Measurements from ENCODE around the gene ABCC2. TPM values are rescaled to one million over a fixed set of nuclear protein-coding genes. Genes with fewer than 3 reads are reported as not detected.
"Not testable (repeated sequence)": the region's sequence is repeated elsewhere in the genome, so short reads cannot be mapped to it uniquely, and the experiment has no call there.

The ABCC2 gene
- 10 to 100 TPM in 1 of 3 donors, 1 to 10 TPM in 2; 6.9 to 11.1 (median 9.8) TPM for polyA plus RNA-seq (ENCODE audit: insufficient read length in 3 of 3)

DNA sequence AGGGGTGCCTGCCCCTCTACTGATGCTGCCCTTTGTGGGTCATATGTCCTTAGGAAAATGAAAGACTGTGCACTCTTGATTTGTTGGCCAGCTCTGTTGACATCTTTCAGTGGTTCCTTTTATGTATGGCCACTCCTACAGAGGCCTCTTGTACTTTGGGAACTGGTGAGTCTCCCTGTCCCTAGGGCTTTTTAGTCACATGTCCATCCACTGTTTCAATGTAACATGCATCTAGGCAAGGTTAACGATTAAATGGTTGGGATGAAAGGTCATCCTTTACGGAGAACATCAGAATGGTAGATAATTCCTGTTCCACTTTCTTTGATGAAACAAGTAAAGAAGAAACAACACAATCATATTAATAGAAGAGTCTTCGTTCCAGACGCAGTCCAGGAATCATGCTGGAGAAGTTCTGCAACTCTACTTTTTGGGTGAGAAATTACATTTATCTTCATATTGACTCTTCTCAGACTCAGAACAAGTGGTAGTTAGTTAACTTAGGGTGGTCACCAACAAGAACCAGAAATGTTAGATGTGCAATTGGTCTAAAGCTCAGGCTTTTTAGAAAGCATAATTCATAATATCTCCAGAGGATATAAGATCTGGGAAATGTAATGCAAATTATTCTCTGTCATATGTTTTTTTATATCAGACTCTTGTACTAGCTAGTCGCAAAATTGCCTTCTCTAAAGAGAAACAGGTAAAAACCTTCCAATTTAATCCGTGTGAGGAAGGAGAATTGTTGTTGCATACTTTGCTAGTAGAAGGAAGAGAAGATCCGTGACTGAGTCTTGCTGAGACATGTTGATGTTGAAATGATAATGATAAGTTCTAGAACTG lies at the start of gene ABCC2:
Gene ABCC2 (plus strand): TSS at position 194 of the 840 bp plus-strand sequence. CDS start 205 bp downstream, at position 399.
- no peak for DNase-seq (ENCODE audit: low read depth in 3 of 3, low spot score in 2 of 3)

DNA sequence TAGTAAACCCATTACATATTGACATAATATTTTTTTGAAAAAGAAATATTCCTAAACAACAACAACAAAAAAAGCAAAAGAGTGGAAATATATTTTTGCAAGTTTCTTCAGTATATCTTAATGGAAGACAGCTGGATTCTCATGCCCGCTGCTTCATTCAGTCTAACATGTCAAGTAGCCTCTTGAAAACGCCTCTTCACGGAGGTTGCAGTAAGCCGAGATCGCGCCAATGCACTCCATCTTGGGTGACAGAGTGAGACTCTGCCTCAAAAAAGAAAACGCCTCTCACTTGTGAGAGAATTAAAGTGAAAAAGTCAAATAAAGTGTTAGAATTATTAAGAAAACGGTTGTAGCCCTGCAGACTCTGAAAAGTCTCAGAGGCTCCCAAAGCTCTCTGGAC lies 49.1 kb upstream of the ABCC2 start:
- DNase-seq (ENCODE audit: low read depth in 3 of 3, low spot score in 2 of 3): no peak

DNA sequence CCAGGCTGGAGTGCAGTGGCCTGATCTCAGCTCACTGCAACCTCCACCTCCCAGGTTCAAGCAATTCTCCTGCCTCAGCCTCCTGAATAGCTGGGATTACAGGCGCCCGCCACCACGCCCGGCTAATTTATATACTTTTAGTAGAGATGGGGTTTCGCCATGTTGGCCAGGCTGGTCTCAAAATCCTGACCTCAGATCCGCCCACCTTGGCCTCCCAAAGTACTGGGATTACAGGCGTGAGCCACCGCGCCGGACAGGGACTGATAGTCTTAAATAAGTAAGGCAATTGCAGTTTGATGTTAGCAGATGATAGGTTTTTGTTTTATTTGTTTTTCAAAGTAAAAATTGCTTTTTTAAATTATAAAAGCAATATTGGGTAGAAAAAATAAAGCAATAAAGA lies 48.3 kb upstream of the ABCC2 start:
- DNase-seq (ENCODE audit: low read depth in 3 of 3, low spot score in 2 of 3): not testable (repeated sequence)

DNA sequence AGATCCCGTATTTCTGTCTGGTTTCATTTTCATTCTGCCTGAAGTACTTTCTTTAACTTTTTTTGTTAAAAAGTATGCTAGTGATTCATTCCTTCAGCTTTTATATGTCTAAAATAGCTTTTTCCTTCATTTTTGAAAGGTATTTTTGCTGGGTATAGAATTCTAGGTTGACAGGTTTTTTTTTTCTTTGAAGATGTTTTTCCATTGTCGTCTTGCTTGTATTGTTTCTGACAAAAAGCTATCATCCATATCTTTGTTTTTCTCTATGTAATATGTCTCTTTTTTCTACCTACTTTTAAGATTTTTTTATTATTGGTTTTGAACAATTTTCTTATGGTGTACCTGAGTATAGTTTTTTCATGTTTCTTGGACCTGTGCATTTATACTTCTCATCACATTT lies 42.2 kb upstream of the ABCC2 start:
- no peak for DNase-seq (ENCODE audit: low read depth in 3 of 3, low spot score in 2 of 3)

DNA sequence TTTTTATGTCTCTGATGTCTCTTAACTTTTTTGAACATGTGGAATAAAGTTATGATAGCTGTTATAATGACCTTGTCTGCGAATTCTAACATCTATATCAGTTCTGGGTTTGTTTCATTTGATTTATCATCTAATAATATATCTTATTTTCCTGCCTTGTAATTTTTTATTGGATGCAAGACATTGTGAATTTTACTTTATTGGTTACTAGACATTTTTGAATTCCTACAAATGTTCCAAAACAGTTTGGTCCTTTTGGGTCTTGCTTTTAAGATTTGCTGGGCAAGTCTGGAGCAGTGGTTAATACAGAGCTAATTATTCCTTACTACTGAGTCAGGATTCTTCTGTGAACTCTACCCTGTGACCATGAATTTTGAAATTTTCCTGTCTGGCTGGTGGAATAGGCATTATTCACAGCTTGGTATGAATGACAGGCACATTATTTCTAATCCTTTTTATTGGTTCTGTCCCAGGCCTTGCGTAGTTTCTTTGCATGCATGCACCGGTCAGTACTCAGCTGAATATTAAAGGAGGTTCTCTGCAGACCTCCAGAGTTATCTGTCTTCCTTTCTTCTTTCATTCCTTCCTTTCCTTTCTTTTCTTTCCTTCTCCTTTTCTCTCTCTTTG lies 41.4 kb upstream of the ABCC2 start:
- DNase-seq (ENCODE audit: low read depth in 3 of 3, low spot score in 2 of 3): no peak

DNA sequence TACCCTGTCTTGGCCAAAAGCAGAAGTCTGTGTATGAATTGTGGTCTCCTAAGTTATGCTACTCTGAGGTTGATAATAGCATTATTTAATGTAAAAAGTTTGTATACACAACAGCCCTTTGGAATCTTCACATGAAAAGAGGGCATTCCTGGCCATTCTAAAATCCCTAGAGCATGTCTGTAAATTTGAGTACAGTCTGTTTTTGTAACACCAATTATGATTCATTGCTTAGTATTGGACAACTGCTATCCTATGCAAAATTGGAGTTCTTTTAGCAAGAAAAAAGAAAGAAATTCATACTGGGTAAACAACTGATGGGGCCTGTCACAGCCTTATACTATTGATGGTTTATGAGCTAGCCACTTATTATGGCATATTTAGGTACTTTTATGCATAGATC lies 40.2 kb upstream of the ABCC2 start:
- DNase-seq (ENCODE audit: low read depth in 3 of 3, low spot score in 2 of 3): no peak

DNA sequence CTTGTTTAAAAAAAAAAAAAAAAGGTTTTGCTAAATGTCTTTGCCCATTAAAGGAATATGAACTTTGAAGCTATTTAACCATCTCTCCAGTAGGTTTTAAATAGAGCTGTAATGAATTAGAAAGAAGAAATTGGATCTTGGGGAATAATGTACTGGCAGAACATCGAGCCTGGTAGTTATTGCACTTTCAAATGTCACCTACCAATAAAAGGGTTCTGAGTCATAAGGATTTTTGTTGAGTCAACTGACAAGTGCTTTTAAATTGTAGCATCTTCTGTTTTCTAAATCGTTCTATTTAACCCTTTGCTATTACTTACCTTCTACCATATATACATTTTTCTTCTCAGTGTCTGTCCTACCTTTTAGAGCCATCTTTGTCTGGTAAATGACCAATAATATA lies 39.7 kb upstream of the ABCC2 start:
- DNase-seq (ENCODE audit: low read depth in 3 of 3, low spot score in 2 of 3): no peak

DNA sequence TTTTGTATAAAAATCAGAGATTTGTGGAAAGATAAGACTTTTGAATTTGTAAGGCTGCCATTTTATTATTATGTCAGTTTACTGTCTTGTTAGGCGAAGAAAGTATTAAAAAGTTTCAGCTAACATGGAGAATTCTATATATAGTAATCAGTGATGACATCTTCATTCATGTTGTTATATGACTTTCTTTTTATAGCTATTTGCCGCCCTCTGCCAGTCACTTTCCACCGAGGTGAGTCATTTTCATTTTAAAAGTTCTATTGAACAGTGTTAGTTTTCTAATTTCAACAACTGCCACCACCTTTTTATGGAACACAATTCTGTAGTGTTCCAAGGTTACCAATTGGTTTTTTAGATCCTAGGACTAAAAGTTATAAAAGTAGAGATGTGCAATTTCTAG lies 38.6 kb upstream of the ABCC2 start:
- no peak for DNase-seq (ENCODE audit: low read depth in 3 of 3, low spot score in 2 of 3)

DNA sequence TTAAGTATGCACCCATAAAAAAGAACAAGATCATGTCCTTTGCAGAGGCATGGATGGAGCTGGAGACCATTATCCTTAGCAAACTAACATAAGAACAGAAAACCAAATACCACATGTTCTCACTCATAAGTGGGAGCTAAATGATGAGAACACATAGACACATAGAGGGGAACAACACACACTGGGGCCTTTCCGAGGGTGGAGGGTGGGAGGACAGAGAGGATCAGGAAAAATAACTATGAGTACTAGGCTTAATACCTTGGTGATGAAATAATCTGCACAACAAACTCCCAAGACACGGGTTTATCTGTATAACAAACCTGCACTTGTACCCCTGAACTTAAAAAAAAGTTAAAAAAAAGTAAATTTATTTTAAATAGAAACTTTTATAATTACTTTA lies 36.3 kb upstream of the ABCC2 start:
- DNase-seq (ENCODE audit: low read depth in 3 of 3, low spot score in 2 of 3): not testable (repeated sequence)

DNA sequence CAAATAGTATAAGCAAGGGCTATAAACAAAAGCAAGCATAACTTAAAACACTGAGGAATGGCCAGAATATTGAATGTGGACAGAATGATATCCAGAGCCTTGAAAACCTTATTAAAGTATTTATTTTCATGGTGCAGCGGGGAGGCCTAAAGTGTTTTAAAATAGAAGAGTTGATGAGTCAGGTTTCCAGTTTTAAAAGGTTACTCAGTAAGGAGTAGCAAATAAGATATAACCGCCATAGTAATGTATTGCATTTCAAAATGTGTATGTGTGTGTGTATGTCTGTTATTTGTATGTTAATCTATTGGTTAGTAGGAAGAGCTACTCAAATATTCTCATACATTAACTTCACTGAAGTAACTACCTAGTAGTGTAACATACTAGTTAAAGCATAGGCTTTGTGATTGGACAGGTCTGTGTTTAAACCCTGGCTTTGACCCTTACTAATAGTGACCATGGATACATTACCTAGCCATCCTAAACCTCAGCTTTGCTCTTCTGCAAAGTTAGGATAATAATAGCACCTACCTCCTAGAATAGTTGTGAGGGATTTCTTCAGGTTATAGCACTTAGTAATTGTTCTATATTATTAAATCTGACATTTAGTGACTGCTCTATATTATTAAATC lies 33.5 kb upstream of the ABCC2 start:
- no peak for DNase-seq (ENCODE audit: low read depth in 3 of 3, low spot score in 2 of 3)

DNA sequence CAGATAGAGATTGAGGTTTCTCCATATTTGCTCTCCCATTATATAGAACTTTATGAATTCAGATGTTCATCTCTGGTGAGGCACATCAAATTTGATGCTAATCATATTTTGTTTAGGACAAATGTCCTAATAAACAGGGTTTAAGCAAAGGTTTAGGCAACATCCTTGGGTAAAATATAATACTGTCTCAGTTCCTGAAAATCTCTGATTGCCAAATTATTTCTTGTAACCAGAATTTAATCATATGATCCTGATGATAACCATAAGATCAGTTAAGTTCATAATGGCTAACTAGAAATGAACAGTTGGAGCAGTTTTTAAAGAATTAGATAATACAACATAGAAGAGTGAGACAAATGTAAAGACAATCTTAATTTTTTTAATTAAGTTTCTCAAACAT lies 31.8 kb upstream of the ABCC2 start:
- DNase-seq (ENCODE audit: low read depth in 3 of 3, low spot score in 2 of 3): no peak

DNA sequence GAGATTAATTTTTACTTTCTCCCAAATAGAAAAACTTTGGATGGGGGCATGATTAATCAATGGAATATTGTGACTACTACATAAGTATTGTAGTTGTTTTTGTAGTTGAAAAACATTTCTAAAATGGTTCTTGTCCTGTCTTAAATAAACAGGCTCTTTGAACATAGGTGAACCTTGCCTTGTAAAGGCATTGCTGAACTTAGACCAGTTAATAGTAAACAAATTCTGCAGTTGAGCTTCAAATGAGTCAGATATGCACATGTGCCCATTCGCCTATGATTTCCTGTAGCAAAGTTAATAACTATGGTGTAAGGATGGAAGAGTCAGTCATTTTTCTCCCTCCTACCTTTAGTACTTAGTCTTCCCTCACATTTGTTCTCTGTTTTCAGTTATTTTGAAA lies 27.8 kb upstream of the ABCC2 start:
- DNase-seq (ENCODE audit: low read depth in 3 of 3, low spot score in 2 of 3): no peak

DNA sequence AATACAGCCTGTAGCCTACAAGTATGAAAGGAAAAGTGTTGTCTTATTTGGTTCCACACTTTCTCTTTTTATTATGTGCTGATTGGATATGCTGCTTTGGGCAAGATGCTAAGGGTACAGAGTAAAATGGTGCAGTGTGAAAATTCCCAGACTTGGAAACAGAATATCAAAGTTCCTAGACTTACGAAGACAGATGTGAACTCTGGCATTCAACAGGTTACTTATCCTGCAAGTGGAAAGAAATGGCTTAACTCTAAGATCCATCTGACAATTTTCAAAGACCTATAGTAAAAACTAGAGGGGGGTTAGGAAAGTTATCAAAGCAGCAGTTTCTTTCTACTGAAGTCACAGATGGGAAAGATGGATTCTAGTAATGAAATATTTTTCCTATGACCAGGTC lies 26.3 kb upstream of the ABCC2 start:
- DNase-seq (ENCODE audit: low read depth in 3 of 3, low spot score in 2 of 3): no peak

DNA sequence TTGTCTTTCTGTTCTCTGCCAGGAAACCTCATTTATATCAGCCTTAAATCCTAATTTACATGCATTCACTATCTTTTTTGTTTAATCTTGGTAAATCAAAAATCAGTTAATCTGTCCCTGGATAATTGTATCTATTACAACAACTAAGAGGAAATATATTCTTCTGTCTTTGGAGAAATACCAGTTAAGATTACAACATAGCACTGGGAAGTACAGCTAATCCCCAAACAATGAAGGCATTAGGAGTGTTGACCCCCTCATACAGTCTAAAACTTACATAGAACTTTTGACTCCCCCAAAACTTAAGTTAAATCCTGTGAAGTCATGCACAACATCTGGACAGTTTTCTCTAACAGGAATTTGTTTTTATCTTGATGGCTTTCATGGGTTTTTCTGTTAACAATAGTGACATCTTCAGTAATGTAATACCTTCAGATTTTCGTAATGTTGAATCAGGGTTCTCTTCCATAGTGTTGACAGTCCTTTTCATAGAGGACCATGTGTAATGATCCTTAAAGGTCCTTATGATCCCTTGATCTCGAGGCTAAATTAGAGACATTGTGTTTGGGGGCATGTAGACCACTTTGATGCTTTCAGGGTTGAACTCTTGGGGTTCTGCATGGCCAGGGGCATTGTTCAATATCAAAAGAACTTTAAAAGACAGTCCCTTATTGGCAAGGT lies 24.1 kb upstream of the ABCC2 start:
- no peak for DNase-seq (ENCODE audit: low read depth in 3 of 3, low spot score in 2 of 3)

DNA sequence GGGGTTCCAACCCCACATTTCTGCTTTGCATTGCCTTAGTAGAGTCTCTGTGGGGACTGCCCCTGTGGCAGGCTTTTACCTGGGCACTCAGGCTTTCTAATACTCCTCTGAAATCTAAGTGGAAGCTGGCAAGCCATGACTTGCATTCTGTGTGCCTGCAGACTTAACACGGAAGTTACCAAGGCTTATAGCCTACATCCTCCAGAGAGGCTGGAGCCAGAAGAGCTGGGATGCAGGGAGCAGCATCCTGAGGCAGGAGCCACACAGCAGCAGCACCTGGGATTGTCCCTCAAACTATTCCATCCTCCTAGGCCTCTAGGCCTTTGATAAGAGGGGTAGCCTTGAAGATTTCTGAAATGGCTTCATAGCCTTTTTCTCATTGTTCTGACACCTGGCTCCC lies 22.1 kb upstream of the ABCC2 start:
- DNase-seq (ENCODE audit: low read depth in 3 of 3, low spot score in 2 of 3): no peak

DNA sequence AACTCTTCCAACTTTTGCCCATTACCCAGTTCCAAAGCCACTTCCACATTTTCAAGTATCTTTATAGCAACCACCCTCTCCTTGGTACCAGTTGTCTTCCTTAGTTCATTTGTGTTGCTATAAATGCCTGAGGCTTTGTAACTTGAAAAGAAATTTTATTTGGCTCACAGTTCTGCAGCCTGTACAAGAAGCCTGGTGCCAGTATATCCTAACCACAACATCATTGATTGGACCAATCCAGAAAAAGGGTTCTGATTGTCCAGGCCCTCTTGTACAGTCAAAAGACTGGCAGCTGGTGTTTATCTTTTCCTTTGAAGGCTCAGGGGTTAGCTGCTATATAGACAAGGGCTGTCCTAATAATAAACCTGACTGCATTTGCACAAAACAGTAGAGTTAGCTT lies 21.1 kb upstream of the ABCC2 start:
- no peak for DNase-seq (ENCODE audit: low read depth in 3 of 3, low spot score in 2 of 3)

DNA sequence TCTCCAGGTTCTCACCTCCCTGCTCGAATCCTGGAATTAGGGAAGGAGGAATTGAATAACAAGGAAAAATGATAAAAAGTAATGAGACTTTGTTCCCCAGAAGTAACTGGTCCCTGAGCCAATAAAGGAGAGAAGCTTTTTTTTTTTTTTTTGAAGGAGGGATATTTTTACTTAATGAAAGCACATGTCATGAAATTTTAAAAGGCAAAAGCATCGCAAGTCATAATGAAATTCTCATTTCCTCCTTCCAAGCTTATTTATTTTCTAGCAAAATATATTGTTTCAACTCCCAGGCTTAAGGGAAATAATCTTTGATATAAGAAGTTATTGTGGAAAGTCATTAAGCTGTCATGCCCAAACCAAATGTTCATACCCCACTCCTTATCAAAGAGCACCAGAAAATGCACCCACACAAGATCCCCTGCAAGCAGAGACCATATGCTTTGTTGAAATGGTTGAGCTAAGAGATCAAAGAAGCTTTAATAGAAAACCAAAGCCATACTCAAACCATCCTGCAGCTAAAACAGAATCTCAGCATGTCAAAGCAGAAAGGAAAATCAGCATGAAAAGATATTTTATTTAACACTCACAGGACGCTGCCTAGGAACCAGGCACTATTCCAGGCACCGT lies 16.7 kb upstream of the ABCC2 start:
- DNase-seq (ENCODE audit: low read depth in 3 of 3, low spot score in 2 of 3): no peak

DNA sequence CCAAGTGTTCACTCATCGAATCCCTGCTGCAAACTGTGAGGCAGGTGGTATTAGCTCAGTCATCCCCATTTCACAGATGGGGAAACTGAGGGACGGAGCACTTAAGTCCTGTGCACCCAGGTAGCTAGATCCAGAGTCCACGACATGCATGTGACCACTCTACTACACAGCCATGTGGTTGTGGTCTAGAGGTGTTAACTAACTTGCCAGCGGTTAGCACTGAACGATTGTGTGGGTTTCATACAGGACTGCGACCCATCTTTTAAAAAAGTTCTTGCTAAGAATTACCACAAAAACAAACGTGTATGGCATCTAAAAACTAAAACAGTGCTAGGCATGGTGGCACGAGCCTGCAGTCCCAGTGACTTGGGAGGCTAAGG lies 16.1 kb upstream of the ABCC2 start:
- DNase-seq (ENCODE audit: low read depth in 3 of 3, low spot score in 2 of 3): no peak

DNA sequence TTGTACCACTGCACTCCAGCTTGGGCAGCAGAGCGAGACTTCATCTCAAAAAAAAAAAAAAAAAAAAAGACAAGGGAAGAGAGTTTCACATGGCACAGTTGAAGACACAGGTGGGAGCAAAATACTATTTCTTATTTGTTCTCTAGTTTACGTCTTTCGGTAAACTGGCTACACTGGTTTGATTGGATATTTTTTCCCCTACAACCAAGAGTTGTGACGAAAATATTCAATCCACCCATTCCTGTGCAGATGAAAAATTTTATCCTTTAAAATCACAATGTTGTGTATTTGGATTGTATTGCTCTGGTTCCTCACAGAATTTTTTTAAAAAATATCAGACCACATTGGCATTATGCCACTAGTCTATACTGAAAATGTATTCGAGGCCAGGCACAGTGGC lies 14.5 kb upstream of the ABCC2 start:
- DNase-seq (ENCODE audit: low read depth in 3 of 3, low spot score in 2 of 3): no peak

DNA sequence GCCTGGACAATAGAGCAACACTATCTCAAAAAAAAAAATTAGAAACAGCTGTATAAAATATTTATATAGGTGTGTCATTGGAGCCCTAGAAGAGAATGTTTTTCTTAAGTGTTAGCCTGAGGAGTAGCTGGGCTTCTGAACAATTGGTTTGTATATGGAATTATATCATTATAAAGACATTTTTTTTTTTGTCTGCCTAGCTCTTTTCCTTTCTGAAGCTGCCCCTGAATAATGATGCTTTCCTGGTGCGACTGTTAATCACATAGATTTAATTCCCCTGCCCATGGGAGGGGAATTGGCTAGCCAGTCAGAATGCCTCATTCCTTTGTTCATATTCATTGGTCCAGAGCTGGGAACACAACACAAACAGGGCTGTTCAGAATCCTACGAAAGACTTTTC lies 13.9 kb upstream of the ABCC2 start:
- no peak for DNase-seq (ENCODE audit: low read depth in 3 of 3, low spot score in 2 of 3)

DNA sequence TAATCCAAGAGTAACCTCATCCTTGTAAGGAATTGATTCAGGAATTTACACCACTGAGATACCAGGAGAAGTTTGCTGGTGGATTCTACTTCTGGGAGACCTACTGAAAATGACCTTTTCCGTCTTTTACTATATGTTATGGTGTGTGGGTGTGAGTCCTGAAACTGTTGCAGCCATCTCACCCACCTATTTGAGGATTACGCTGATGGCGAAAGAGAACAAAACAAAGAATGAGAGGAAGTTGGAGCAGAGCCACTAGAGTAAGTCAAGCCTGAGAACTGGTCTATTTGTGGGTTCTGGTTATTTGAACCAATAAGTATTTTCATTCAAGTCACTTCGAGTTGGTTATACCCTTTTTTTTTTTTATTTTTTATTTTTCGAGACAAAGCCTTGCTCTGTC lies 12.7 kb upstream of the ABCC2 start:
- DNase-seq (ENCODE audit: low read depth in 3 of 3, low spot score in 2 of 3): no peak

Measured in right renal cortex interstitium (tissue), 3 donors.